Gastroesophageal sphincter (tissue), 4 donors: ENCODE data around the gene MCTP1. TPM values are rescaled to one million over a fixed set of nuclear protein-coding genes. Genes with fewer than 3 reads are reported as not detected.

ENCODE experiments used
- ATAC-seq: fragments of 150-250 bp; one replicate; pipeline ENCODE4 v1.9.1; 2016; ENCODE audit warnings: mild to moderate bottlenecking, moderate library complexity
- H3K27ac ChIP-seq, 4 donors: fragments of 200-600 bp; sonication (generic) in 3 of 4; 1 replicate in 3 of 4; 2 replicates in 1 of 4; pipeline ENCODE4 v1.5.1; 2016 to 2019
- H3K27me3 ChIP-seq: fragments of 200-600 bp; sonication (generic); one replicate; pipeline ENCODE4 v1.5.1; 2019
- H3K36me3 ChIP-seq, 2 donors: fragments of 200-600 bp; sonication (generic); one replicate each; pipeline ENCODE4 v1.5.1; 2019; ENCODE audit warnings: control low read depth in 1 of 2
- H3K4me1 ChIP-seq, 3 donors: fragments of 200-600 bp; sonication (generic); 1 replicate in 2 of 3; 2 replicates in 1 of 3; pipeline ENCODE4 v1.5.1; 2016 to 2019; ENCODE audit warnings: control low read depth in 2 of 3
- H3K4me3 ChIP-seq, 2 donors: fragments of 200-600 bp; sonication (generic); one replicate each; pipeline ENCODE4 v1.5.1; 2019; ENCODE audit warnings: mild to moderate bottlenecking in 1 of 2, moderate library complexity in 1 of 2
- H3K9me3 ChIP-seq, 3 donors: fragments of 200-600 bp; sonication (generic); one replicate each; pipeline ENCODE4 v1.5.1; 2017 to 2019; ENCODE audit warnings: control low read depth in 2 of 3
- EP300 ChIP-seq: sonication (generic); formaldehyde crosslinking; IDR thresholded peaks from one replicate; pipeline ENCODE4 v1.6.1; 2017; ENCODE audit warnings: antibody characterized with exemption, mild to moderate bottlenecking
- POLR2A ChIP-seq, 2 donors: fragments of 450-650 bp; IDR thresholded peaks; one replicate each; pipeline ENCODE4 v1.6.1; 2017; ENCODE audit warnings: antibody characterized with exemption in 2 of 2, mild to moderate bottlenecking in 2 of 2, moderate library complexity in 1 of 2
- POLR2AphosphoS5 ChIP-seq: sonication (generic); formaldehyde crosslinking; IDR thresholded peaks from one replicate; pipeline ENCODE4 v1.6.1; 2017; ENCODE audit warnings: antibody characterized with exemption
- whole genome bisulfite sequencing, 2 donors: methylation state at CpG; one replicate each; pipeline ENCODE4 v1.1.5; 2018; ENCODE audit warnings: low coverage in 1 of 2; 5-methylcytosine and 5-hydroxymethylcytosine counted together
- total RNA-seq, 4 donors: library from RNA; depleted of rRNA; stranded (reverse); fragments of >200 nt; gene quantifications; one replicate each; pipeline ENCODE4 v1.1.0, GENCODE V29; 2016
- TF ChIP-seq, protein P1 (sequence below), 4 experiments: fragments of 200-600 bp in 2 of 4; fragments of 450-650 bp in 2 of 4; sonication (generic) in 1 of 4; IDR thresholded peaks; one replicate each; pipeline ENCODE4 v1.5.1; 2017 to 2019; ENCODE audit warnings: antibody characterized with exemption in 4 of 4, mild to moderate bottlenecking in 2 of 4, moderate library complexity in 2 of 4

MCTP1 gene
- total RNA-seq, 4 donors from 2014 or later = 13.5 to 57.6 (median 21.9) TPM

DNA sequence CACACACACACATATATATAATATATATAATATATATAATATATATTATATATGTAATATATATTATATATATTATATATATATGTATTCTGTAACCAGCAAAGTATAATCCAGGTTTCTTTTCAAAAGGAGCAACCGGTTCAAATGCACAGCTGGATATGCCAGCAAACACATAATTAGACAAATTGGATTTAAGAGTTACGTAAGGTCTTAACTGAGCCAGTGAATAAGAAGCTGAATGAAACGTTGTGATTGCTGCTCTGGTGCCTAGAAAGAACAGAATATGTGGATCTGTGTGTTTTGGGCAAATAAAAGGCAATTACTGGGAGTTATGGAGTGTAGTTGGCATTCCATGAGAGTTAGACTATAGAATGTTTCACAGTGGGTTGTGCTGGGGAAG is 488.3 kb downstream of the MCTP1 start:
- TF ChIP-seq POLR2AphosphoS5 (no peak), EP300 (no peak)
- H3K4me1 ChIP-seq = no peaks in the 10 kb centered on the region
- H3K27ac ChIP-seq = no peak overlapping the region
- no peaks in the 10 kb centered on the region for H3K27me3 ChIP-seq
- WGBS, 2 donors = 60 to 69% methylated on average over 3 of the region's 3 CpGs
- no peaks in the 10 kb centered on the region for H3K36me3 ChIP-seq
- no peaks in the 10 kb centered on the region for H3K9me3 ChIP-seq
- ATAC-seq = no peak
- no peak overlapping the region for H3K4me3 ChIP-seq

GRCh38 chr5:94793816-94794198 is 491.1 kb downstream of the MCTP1 start:
- Histone ChIP-seq H3K27me3 (no peaks in the 10 kb centered on the region), H3K4me3 (no peak overlapping the region), H3K36me3 (no peaks in the 10 kb centered on the region), H3K9me3 (no peaks in the 10 kb centered on the region), H3K27ac (no peak overlapping the region), H3K4me1 (no peaks in the 10 kb centered on the region)
- no peak for ATAC-seq
- TF ChIP-seq, protein P1, sequence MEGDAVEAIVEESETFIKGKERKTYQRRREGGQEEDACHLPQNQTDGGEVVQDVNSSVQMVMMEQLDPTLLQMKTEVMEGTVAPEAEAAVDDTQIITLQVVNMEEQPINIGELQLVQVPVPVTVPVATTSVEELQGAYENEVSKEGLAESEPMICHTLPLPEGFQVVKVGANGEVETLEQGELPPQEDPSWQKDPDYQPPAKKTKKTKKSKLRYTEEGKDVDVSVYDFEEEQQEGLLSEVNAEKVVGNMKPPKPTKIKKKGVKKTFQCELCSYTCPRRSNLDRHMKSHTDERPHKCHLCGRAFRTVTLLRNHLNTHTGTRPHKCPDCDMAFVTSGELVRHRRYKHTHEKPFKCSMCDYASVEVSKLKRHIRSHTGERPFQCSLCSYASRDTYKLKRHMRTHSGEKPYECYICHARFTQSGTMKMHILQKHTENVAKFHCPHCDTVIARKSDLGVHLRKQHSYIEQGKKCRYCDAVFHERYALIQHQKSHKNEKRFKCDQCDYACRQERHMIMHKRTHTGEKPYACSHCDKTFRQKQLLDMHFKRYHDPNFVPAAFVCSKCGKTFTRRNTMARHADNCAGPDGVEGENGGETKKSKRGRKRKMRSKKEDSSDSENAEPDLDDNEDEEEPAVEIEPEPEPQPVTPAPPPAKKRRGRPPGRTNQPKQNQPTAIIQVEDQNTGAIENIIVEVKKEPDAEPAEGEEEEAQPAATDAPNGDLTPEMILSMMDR (IDR thresholded peaks at IDR 0.05) = no peak
- TF ChIP-seq POLR2AphosphoS5 = no peak
- no peak for TF ChIP-seq POLR2A (IDR thresholded peaks at IDR 0.05)
- no peak for TF ChIP-seq EP300

DNA sequence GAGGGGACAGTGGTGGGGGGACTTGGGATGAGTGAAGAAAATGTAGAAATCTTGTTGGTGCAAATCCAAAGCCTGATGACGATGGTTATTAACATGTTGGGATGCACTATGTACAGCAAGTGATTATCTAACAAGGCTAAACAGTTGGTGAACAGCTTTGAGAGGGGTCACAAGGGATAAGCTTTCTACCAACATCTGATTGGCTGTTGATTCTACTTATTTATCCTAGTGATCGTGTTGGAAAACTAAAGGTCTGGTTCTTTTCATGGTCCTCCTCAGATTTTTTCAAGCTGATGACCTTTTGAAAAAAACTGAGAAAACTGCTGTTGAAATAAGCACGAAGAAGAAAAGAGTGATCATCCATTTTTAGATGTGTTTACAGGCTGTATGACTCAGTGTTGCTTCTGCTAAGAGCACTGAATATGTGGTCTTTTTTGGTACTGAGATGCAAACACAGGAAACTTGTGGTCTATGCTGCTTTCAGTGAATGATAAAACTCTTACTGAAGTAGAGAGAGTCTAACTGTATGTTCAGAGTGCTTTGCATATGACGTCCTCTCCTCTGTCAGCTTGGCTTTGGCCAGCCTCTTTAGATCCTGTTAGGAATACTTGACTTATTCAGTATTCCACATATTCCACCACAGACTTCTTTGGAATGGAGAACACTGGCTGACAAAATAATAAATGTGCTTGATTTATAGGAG is 491.6 kb downstream of the MCTP1 start:
- ATAC-seq = no peak
- 47 to 49% methylated on average over 4 of the region's 4 CpGs for WGBS, 2 donors
- no peak overlapping the region for H3K4me3 ChIP-seq
- H3K27me3 ChIP-seq = no peaks in the 10 kb centered on the region
- H3K36me3 ChIP-seq = no peaks in the 10 kb centered on the region
- no peaks in the 10 kb centered on the region for H3K9me3 ChIP-seq
- no peaks in the 10 kb centered on the region for H3K4me1 ChIP-seq
- H3K27ac ChIP-seq = no peak overlapping the region
- TF ChIP-seq EP300 = no peak
- TF ChIP-seq, protein P1 (IDR thresholded peaks at IDR 0.05) = no peak

DNA sequence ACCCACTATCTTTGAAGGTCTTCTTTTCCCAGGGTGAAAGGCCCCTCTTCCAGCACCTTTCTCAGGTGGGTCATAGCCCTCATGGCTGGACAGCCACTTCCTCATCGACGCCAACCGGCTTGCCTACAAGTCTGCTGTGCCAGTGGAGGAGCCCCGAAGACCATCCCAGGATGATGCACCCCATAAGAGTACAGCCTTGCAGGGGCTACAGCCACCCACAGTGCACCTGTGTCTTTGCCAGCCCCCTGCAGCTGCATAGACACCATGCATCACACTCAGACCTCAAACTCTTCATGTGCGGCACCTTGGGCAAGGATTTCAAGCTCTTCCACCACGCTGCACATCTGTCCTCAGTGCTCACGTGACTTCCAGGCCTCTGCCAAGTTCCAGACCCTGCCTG is 493.1 kb downstream of the MCTP1 start:
- Histone ChIP-seq H3K9me3 (no peaks in the 10 kb centered on the region), H3K4me3 (no peak overlapping the region), H3K27ac (no peak overlapping the region), H3K4me1 (no peaks in the 10 kb centered on the region), H3K27me3 (no peaks in the 10 kb centered on the region), H3K36me3 (no peaks in the 10 kb centered on the region)
- TF ChIP-seq EP300 (no peak), POLR2A (IDR thresholded peaks at IDR 0.05) (no peak), POLR2AphosphoS5 (no peak)
- TF ChIP-seq, protein P1 (IDR thresholded peaks at IDR 0.05) = no peak
- no peak for ATAC-seq
- 77 to 88% methylated on average over 5 of the region's 7 CpGs for WGBS, 2 donors

GRCh38 chr5:94788527-94788926 is 496.4 kb downstream of the MCTP1 start:
- Histone ChIP-seq H3K36me3 (no peaks in the 10 kb centered on the region), H3K27ac (no peak overlapping the region), H3K9me3 (no peaks in the 10 kb centered on the region), H3K4me3 (no peak overlapping the region), H3K4me1 (no peaks in the 10 kb centered on the region), H3K27me3 (no peaks in the 10 kb centered on the region)
- TF ChIP-seq POLR2A (IDR thresholded peaks at IDR 0.05) (no peak), EP300 (no peak), POLR2AphosphoS5 (no peak)
- TF ChIP-seq, protein P1 (IDR thresholded peaks at IDR 0.05) = no peak
- WGBS, 2 donors = 63 to 71% methylated on average over 3 to 4 of the region's 4 CpGs
- no peak for ATAC-seq
